H1 (cell line): ENCODE measurements around the gene PPARA. TPM values are rescaled to one million over a fixed set of nuclear protein-coding genes. Genes with fewer than 3 reads are reported as not detected.

Source experiments
- CTCF ChIA-PET: fragments of 300-600 bp; sonication (Branson Sonifier 250); formaldehyde crosslinking; loops from one replicate; lab custom pipeline; 2021; ENCODE audit not compliant: partially characterized antibody; lab: Charles Lee
- POLR2A ChIA-PET: fragments of 300-600 bp; sonication (Branson Sonifier 250); formaldehyde crosslinking; loops from one replicate; lab custom pipeline; 2021; ENCODE audit warnings: inconsistent platforms; ENCODE audit not compliant: partially characterized antibody; lab: Charles Lee
- DNase-seq, 2 experiments: peaks; one replicate each; pipeline versions ENCODE4 v3.0.0 to v3.0.0-alpha.2; 2010 to 2022; ENCODE audit warnings: low spot score in 2 of 2, low read depth in 1 of 2, mixed read lengths in 1 of 2
- FAIRE-seq: peaks from 2 replicates; lab custom pipeline; 2011; peaks lifted over from hg19 to GRCh38; lab: Jason Lieb, UNC
- H2AFZ ChIP-seq: 2 replicates; pipeline ENCODE4 v1.8.1; 2012; ENCODE audit warnings: low read length, inconsistent platforms
- H2AK5ac ChIP-seq: 2 replicates; pipeline ENCODE4 v1.6.1; 2013; ENCODE audit warnings: low read depth, low read length
- H2BK120ac ChIP-seq: replicated peaks from 2 replicates; pipeline ENCODE3; 2013; ENCODE audit warnings: low read depth, low read length, inconsistent platforms
- H2BK12ac ChIP-seq: 2 replicates; pipeline ENCODE4 v1.6.1; 2013; ENCODE audit warnings: low read depth, low read length
- H2BK15ac ChIP-seq: 2 replicates; pipeline ENCODE4 v1.6.1; 2013; ENCODE audit warnings: low read length
- H2BK20ac ChIP-seq: 2 replicates; pipeline ENCODE4 v1.6.1; 2013; ENCODE audit warnings: low read length
- H2BK5ac ChIP-seq: 2 replicates; pipeline ENCODE4 v1.6.1; 2013; ENCODE audit warnings: low read depth, low read length
- H3K14ac ChIP-seq: 2 replicates; pipeline ENCODE4 v1.6.1; 2013; ENCODE audit warnings: inconsistent platforms; ENCODE audit not compliant: insufficient read length
- H3K18ac ChIP-seq: 2 replicates; pipeline ENCODE4 v1.6.1; 2013; ENCODE audit warnings: low read length; ENCODE audit errors: extremely low read depth
- H3K23ac ChIP-seq: 2 replicates; pipeline ENCODE4 v1.6.1; 2013; ENCODE audit warnings: inconsistent platforms; ENCODE audit not compliant: insufficient read length
- H3K23me2 ChIP-seq: 2 replicates; pipeline ENCODE4 v1.6.1; 2013; ENCODE audit warnings: low read depth, low read length
- H3K27ac ChIP-seq: 2 replicates; pipeline ENCODE4 v1.6.1; 2011; ENCODE audit warnings: low read depth, low read length, inconsistent platforms
- H3K27me3 ChIP-seq, 4 experiments: replicated peaks in 1 of 4; 1 replicate in 1 of 4; 2 replicates in 3 of 4; pipeline versions ENCODE4 v1.6.1 to v1.8.1; 2011 to 2013; ENCODE audit warnings: low read length in 3 of 4, mild to moderate bottlenecking in 3 of 4, inconsistent platforms in 2 of 4, mixed read lengths in 2 of 4, moderate library complexity in 1 of 4; ENCODE audit not compliant: control insufficient read depth in 3 of 4, insufficient read depth in 3 of 4; ENCODE audit errors: extremely low read depth in 1 of 4
- H3K36me3 ChIP-seq, 4 experiments: 2 replicates each; pipeline versions ENCODE4 v1.6.1 to v1.8.1; 2011 to 2013; ENCODE audit warnings: mild to moderate bottlenecking in 4 of 4, low read length in 3 of 4, moderate library complexity in 2 of 4, control low read depth in 1 of 4, inconsistent platforms in 1 of 4; ENCODE audit not compliant: insufficient read depth in 4 of 4, control insufficient read depth in 2 of 4
- H3K4ac ChIP-seq: replicated peaks from 2 replicates; pipeline ENCODE3; 2013; ENCODE audit warnings: low read length, low read depth, mixed read lengths, inconsistent platforms; ENCODE audit not compliant: insufficient read length
- H3K4me1 ChIP-seq, 4 experiments: replicated peaks in 1 of 4; 1 replicate in 1 of 4; 2 replicates in 3 of 4; pipeline versions ENCODE4 v1.6.1 to v1.8.1; 2011 to 2013; ENCODE audit warnings: low read length in 3 of 4, inconsistent platforms in 2 of 4, mixed read lengths in 1 of 4; ENCODE audit not compliant: insufficient read depth in 4 of 4, control insufficient read depth in 3 of 4
- H3K4me2 ChIP-seq, 2 experiments: 2 replicates each; pipeline versions ENCODE4 v1.6.1 to v1.8.1; 2011 to 2013; ENCODE audit warnings: low read depth in 2 of 2, low read length in 2 of 2, control low read depth in 1 of 2, inconsistent platforms in 1 of 2, mild to moderate bottlenecking in 1 of 2; ENCODE audit not compliant: insufficient read depth in 1 of 2
- H3K4me3 ChIP-seq, 4 experiments: fragments of 200-600, 300-600 bp in 1 of 4; sonication (generic), shearing (Covaris generic), sonication (Bioruptor Twin) in 1 of 4; 2 replicates each; pipeline versions ENCODE4 v1.5.1 to v1.8.1; 2011 to 2016; ENCODE audit warnings: low read length in 4 of 4, low read depth in 3 of 4, control low read depth in 2 of 4, inconsistent platforms in 2 of 4, mild to moderate bottlenecking in 2 of 4, mixed read lengths in 1 of 4, moderate library complexity in 1 of 4; ENCODE audit not compliant: insufficient read depth in 2 of 4; ENCODE audit errors: extremely low read depth in 1 of 4
- H3K56ac ChIP-seq: replicated peaks from 2 replicates; pipeline ENCODE3; 2013; ENCODE audit warnings: low read depth, mild to moderate bottlenecking, mixed read lengths, low read length, inconsistent platforms; ENCODE audit not compliant: insufficient read length
- H3K79me1 ChIP-seq: 2 replicates; pipeline ENCODE4 v1.6.1; 2013; ENCODE audit warnings: low read depth, low read length, control low read depth
- H3K79me2 ChIP-seq, 2 experiments: 2 replicates each; pipeline versions ENCODE4 v1.6.1 to v1.8.1; 2012 to 2013; ENCODE audit warnings: low read length in 2 of 2, mild to moderate bottlenecking in 2 of 2, inconsistent platforms in 1 of 2; ENCODE audit not compliant: insufficient read depth in 2 of 2, control insufficient read depth in 1 of 2
- H3K9ac ChIP-seq, 4 experiments: replicated peaks in 1 of 4; 1 replicate in 1 of 4; 2 replicates in 3 of 4; pipeline versions ENCODE4 v1.6.1 to v1.8.1; 2011 to 2013; ENCODE audit warnings: low read depth in 3 of 4, low read length in 3 of 4, control low read depth in 2 of 4, mild to moderate bottlenecking in 2 of 4, moderate library complexity in 2 of 4, inconsistent platforms in 1 of 4; ENCODE audit errors: extremely low read depth in 1 of 4
- H3K9me3 ChIP-seq, 2 experiments: 2 replicates each; pipeline versions ENCODE4 v1.6.1 to v1.8.1; 2012 to 2013; ENCODE audit warnings: mild to moderate bottlenecking in 2 of 2, moderate library complexity in 2 of 2, control low read depth in 1 of 2, inconsistent platforms in 1 of 2, low read depth in 1 of 2, low read length in 1 of 2, mixed read lengths in 1 of 2; ENCODE audit not compliant: insufficient read depth in 2 of 2
- H4K20me1 ChIP-seq, 2 experiments: replicated peaks in 1 of 2; 2 replicates each; pipeline versions ENCODE3 to v1.8.1; 2011 to 2013; ENCODE audit warnings: inconsistent platforms in 2 of 2, low read length in 2 of 2, mild to moderate bottlenecking in 1 of 2; ENCODE audit not compliant: insufficient read depth in 2 of 2, control insufficient read depth in 1 of 2
- H4K5ac ChIP-seq: 2 replicates; pipeline ENCODE4 v1.6.1; 2013; ENCODE audit warnings: low read length, low read depth, mixed read lengths, inconsistent platforms; ENCODE audit not compliant: insufficient read length
- H4K8ac ChIP-seq: 2 replicates; pipeline ENCODE4 v1.8.0; 2013; ENCODE audit warnings: mild to moderate bottlenecking, moderate library complexity, low read length, inconsistent platforms; ENCODE audit not compliant: insufficient read depth; ENCODE audit errors: extremely low read depth
- H4K91ac ChIP-seq: replicated peaks from 2 replicates; pipeline ENCODE3; 2013; ENCODE audit warnings: low read length, mixed read lengths, inconsistent platforms; ENCODE audit not compliant: insufficient read length
- EP300 ChIP-seq, 2 experiments: IDR thresholded peaks; 1 replicate in 1 of 2; 2 replicates in 1 of 2; pipeline ENCODE4 v1.6.1; 2011 to 2012; ENCODE audit warnings: low read depth in 2 of 2, low read length in 2 of 2, mild to moderate bottlenecking in 2 of 2, borderline replicate concordance in 1 of 2, inconsistent platforms in 1 of 2, moderate library complexity in 1 of 2
- FOSL1 ChIP-seq: IDR thresholded peaks from 2 replicates; pipeline ENCODE4 v1.6.1; 2011; ENCODE audit warnings: mild to moderate bottlenecking, low read depth, low read length, moderate library complexity; ENCODE audit not compliant: insufficient read depth
- JUN ChIP-seq: IDR thresholded peaks from 2 replicates; pipeline ENCODE4 v1.6.1; 2011; ENCODE audit warnings: low read depth, mild to moderate bottlenecking, improper control_type of control experiment, low read length
- MAX ChIP-seq: IDR thresholded peaks from 2 replicates; pipeline ENCODE4 v1.6.1; 2012; ENCODE audit warnings: inconsistent platforms
- NRF1 ChIP-seq: IDR thresholded peaks from 2 replicates; pipeline ENCODE4 v1.6.1; 2011; ENCODE audit warnings: mild to moderate bottlenecking, low read depth, low read length, improper control_type of control experiment
- SAP30 ChIP-seq: fragments of 300-600 bp; sonication (generic); IDR thresholded peaks from 2 replicates; pipeline ENCODE4 v1.7.1; 2012; ENCODE audit warnings: low read length, moderate library complexity, mild to moderate bottlenecking, inconsistent platforms; ENCODE audit not compliant: insufficient read depth, insufficient replicate concordance
- TBP ChIP-seq: IDR thresholded peaks from 2 replicates; pipeline ENCODE4 v1.6.1; 2011; ENCODE audit warnings: low read depth, low read length, improper control_type of control experiment
- WGBS, 2 experiments: shearing (Covaris generic) in 1 of 2; methylation state at CpG; one replicate each; pipeline versions ENCODE4 v1.1.6 to v1.1.7; 2013 to 2015; ENCODE audit warnings: low lambda C conversion rate in 2 of 2, mixed read lengths in 2 of 2, inconsistent platforms in 1 of 2, low coverage in 1 of 2, missing lambda C conversion rate in 1 of 2; ENCODE audit not compliant: insufficient replicate concordance in 2 of 2, insufficient coverage in 1 of 2, insufficient read length in 1 of 2; ENCODE audit errors: extremely low coverage in 1 of 2, missing lambda C conversion rate in 1 of 2; 5-methylcytosine and 5-hydroxymethylcytosine counted together
- polyA plus RNA-seq, 7 experiments: library from polyadenylated mRNA; depleted of rRNA in 3 of 7; stranded (reverse) in 5 of 7; unstranded in 2 of 7; fragments of >200 nt in 5 of 7; fragments of 200-250 nt in 2 of 7; gene quantifications; 1 replicate in 5 of 7; 2 replicates in 1 of 7; 4 replicates in 1 of 7; pipeline versions ENCODE4 v1.2.1 to v1.2.3, GENCODE V29; 2011 to 2013; ENCODE audit warnings: missing spikeins in 2 of 7, mixed read lengths in 2 of 7
- total RNA-seq: library from RNA; stranded (reverse); fragmentation: NEBNext Ultra II Directional; extraction: Animal tissue kit (Norgen Biotek cat#: 25700); gene quantifications from 2 replicates; pipeline ENCODE4 v1.2.1, GENCODE V29; 2021

The PPARA gene
- total and polyA plus RNA-seq, 2 of the 8 experiments (the other 6 are each of a cell fraction or from before 2014, with no cell fraction given), result 3.1 to 8.2 TPM

GRCh38 chr22:46280063-46280817 is 129.9 kb downstream of the PPARA start:
- no peak overlapping the region for H3K9ac ChIP-seq
- no peak overlapping the region for H2AFZ ChIP-seq
- peaks cover 0 to 3% of the 10 kb centered on the region in 2 experiments for H4K20me1 ChIP-seq
- no peak overlapping the region for H2BK15ac ChIP-seq
- POLR2A ChIA-PET, result interaction anchor here (1.3 to 2.4 kb wide), 3 partner anchors 9 to 12 kb away, joined by 4 to 13 read pairs (median 7); partner anchors contain the start of gene TTC38
- no peak for FAIRE-seq
- H3K56ac ChIP-seq, result no peak overlapping the region
- no peak for DNase-seq
- 93% methylated on average over 12 of the region's 12 CpGs; no CpG with 5 or more reads in 1 of the 2 experiments for WGBS, 2 experiments
- no peak overlapping the region for H3K4me2 ChIP-seq
- H4K5ac ChIP-seq, result no peak overlapping the region
- no peak overlapping the region for H4K91ac ChIP-seq
- H3K4me3 ChIP-seq, result no peak overlapping the region
- H3K14ac ChIP-seq, result no peak overlapping the region
- H4K8ac ChIP-seq, result no peak overlapping the region
- no peak overlapping the region for H3K23ac ChIP-seq
- no peak overlapping the region for H2BK20ac ChIP-seq
- no peaks in the 10 kb centered on the region for H3K79me1 ChIP-seq
- no peaks in the 10 kb centered on the region for H3K23me2 ChIP-seq
- H3K36me3 ChIP-seq, result peaks cover 8 to 17% (median 12%) of the 10 kb centered on the region in 4 experiments; a peak in 7 of 8 replicates
- no peak overlapping the region for H2BK120ac ChIP-seq
- no peaks in the 10 kb centered on the region for H3K9me3 ChIP-seq
- no peak overlapping the region for H3K18ac ChIP-seq
- H3K79me2 ChIP-seq, result no peaks in the 10 kb centered on the region
- H3K4ac ChIP-seq, result no peak overlapping the region
- TF ChIP-seq MAX (no peak), NRF1 (no peak), EP300 (IDR thresholded peaks at IDR 0.05; ENCODE audit: borderline replicate concordance in 1 of 2, low read depth in 2 of 2, low read length in 2 of 2) (no peak), SAP30 (no peak), TBP (no peak), FOSL1 (no peak), JUN (no peak)
- TF ChIP-seq, all 59 proteins: peak for 0
- H2BK12ac ChIP-seq, result no peak overlapping the region
- no peaks in the 10 kb centered on the region for H3K27me3 ChIP-seq
- H3K4me1 ChIP-seq, result no peaks in the 10 kb centered on the region
- H2BK5ac ChIP-seq, result no peak overlapping the region; the same call in 1 of the 2 replicates
- H2AK5ac ChIP-seq, result no peak overlapping the region
- CTCF ChIA-PET, result interaction anchor here (1.3 to 2.7 kb wide), 2 partner anchors 11 to 159 kb away, joined by 3 to 11 read pairs; no protein-coding TSS in a partner anchor
- H3K27ac ChIP-seq, result no peak overlapping the region
